ENCODE results near the gene CLCF1.

- TF ChIP-seq CTCF (IDR thresholded peaks at IDR 0.05) (no peak), EP300 (IDR thresholded peaks at IDR 0.05) (no peak)
Observed at GRCh38 chr11:67387069-67387468, 13.7 kb upstream of the CLCF1 start.
